ENCODE measurements around the gene MRPL27.

DNA sequence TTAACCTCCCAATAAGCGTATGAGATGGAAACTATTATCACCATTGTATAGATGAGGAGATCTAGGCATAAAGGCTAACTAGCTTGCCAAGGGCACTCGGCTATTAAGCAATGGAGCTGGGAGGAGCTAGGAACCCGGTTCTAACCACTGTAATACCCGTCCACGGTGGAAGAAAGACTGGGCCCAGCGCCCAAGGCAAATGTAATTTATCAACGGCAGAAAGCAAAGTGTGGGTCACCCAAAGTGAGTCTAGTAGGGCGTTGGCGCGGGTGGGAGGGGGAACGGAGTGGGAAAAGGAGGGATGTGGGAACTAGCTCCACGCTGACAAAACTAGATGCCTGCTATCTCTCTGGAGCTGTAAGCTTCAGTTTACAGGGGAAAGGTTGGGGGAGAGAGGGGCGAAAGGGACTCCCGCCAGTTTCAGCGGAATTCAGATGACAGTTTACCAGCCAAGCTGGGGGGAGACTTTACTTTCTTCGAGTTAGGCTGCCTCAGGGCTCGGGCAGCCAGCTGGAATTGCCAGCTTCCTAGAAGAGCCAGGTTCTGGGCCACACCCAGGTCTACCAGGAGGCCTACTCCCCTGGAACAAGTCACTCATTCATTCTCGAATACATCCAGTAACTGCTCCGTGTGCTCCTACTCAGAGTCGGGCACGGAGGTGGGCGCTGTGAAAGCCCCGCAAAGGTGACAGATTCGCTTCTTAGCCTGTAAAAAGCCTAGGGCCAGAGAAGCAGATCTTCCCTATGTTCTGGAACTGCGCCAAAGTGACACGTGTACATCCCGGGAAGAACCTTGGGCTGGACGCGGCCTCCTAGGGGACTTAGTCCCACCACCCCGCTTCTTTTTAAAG, 23.5 kb upstream of the MRPL27 start:
- TF ChIP-seq, protein P1, sequence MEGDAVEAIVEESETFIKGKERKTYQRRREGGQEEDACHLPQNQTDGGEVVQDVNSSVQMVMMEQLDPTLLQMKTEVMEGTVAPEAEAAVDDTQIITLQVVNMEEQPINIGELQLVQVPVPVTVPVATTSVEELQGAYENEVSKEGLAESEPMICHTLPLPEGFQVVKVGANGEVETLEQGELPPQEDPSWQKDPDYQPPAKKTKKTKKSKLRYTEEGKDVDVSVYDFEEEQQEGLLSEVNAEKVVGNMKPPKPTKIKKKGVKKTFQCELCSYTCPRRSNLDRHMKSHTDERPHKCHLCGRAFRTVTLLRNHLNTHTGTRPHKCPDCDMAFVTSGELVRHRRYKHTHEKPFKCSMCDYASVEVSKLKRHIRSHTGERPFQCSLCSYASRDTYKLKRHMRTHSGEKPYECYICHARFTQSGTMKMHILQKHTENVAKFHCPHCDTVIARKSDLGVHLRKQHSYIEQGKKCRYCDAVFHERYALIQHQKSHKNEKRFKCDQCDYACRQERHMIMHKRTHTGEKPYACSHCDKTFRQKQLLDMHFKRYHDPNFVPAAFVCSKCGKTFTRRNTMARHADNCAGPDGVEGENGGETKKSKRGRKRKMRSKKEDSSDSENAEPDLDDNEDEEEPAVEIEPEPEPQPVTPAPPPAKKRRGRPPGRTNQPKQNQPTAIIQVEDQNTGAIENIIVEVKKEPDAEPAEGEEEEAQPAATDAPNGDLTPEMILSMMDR (conservative IDR thresholded peaks at IDR 0.05; ENCODE audit: low read depth, low read length), result no peak
- TF ChIP-seq POLR2A (IDR thresholded peaks at IDR 0.05; ENCODE audit: low read depth, low read length), result no peak; the same call in 1 of the 2 replicates
- no peak for TF ChIP-seq RAD21 (IDR thresholded peaks at IDR 0.05; ENCODE audit: low read length)
- TF ChIP-seq, protein P2, sequence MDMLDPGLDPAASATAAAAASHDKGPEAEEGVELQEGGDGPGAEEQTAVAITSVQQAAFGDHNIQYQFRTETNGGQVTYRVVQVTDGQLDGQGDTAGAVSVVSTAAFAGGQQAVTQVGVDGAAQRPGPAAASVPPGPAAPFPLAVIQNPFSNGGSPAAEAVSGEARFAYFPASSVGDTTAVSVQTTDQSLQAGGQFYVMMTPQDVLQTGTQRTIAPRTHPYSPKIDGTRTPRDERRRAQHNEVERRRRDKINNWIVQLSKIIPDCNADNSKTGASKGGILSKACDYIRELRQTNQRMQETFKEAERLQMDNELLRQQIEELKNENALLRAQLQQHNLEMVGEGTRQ (IDR thresholded peaks at IDR 0.05; ENCODE audit: low read depth, low read length), result no peak
- TF ChIP-seq MXI1 (IDR thresholded peaks at IDR 0.05; ENCODE audit: borderline replicate concordance, low read depth, low read length), result peak; percentile 66; the same call in 1 of the 2 replicates
